GM19351 (cell line): ENCODE measurements around the gene KRT10.
"Not testable (repeated sequence)": the region's sequence is repeated elsewhere in the genome, so short reads cannot be mapped to it uniquely, and the experiment has no call there.

Experiments
- ATAC-seq: cut with Tn5 transposase; IDR thresholded peaks from one replicate; pipeline ENCODE4 v1.9.1; 2021; ENCODE audit warnings: mild to moderate bottlenecking, moderate library complexity; ENCODE audit not compliant: unreplicated experiment

The KRT10 gene

DNA sequence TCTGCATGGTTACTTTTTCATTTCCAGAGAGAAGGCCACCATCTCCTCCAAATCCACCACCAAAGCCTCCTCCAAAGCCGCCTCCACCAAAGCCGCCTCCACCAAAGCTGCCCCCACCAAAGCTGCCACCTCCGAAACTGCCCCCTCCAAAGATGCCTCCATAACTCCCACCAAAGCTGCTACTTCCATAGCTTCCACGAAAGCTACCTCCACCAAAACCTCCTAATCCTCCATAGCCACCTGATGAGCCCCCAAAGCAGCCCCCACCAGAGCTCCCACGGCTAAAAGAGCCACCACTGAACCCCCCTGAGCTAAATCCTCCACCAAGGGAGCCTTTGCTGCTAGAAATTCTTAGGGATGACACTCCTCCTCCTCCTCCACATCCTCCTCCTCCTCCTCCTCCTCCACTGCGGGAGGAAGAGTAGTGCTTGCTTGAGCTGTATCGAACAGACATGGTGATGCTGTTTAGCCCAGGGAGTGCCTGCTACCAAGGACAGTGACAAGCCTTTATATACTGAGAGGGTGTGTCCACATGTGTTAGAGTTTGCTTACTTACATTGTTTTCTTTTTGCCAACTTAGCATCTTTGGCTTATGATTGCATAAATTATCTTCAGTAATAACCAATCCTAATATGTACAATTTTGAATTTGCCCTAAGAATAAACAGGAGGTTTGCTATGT, at the start of gene KRT10:
KRT10 (minus strand) TSS at position 483 of the 681 bp plus-strand sequence; CDS start at position 454, 29 bp downstream.
- no peak for ATAC-seq

- ATAC-seq: no peak
These were observed 48.9 kb upstream of the KRT10 start for GRCh38 chr17:40871316-40871715.

GRCh38 chr17:40870136-40870535, 47.7 kb upstream of the KRT10 start:
- ATAC-seq: no peak

- no peak for ATAC-seq
These were observed 44.4 kb upstream of the KRT10 start, which contains the start of gene KRT12 for GRCh38 chr17:40866838-40867237. Gene KRT12, minus strand, starts transcription at chr17:40867223. Its CDS starts 37 bp downstream, at chr17:40867186.

- no peak for ATAC-seq
These were observed 42.4 kb upstream of the KRT10 start for GRCh38 chr17:40864661-40865390.

DNA sequence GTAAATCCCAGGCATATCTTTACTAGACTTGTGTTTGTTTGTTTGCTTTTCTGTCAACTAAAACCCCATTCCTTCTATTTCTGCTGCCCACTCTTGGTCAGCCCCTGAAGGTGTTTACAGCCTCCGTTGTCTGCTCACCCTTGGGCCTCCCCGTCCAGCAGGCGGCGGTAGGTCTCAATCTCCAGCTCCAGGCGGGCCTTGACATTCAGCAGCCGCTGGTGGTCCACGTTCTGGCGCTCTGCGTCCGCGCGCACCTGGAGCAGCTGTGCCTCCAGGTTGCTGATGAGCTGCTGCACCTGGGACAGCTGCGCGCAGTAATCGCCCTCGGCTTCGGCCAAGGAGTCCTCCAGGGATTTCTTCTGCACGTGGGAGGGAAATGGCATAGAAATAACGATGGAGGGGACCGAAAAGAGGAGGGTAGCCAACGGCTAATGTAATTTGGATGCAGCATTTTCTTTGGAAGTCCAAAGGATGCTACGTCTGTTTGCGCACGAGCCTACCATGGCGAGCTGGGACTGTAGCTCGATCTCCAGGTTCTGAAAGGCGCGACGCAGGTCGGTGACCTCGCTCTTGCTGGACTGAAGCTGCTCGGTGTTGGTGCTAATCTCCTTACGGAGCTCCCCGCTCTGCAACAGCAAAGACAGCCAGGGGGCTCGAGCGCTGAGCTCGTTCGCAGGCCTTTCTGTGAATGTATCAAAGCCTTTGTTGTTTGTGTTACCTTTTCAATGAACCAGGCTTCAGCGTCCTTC, 40.7 kb upstream of the KRT10 start:
- ATAC-seq: no peak

GRCh38 chr17:40859536-40859935, 37.1 kb upstream of the KRT10 start:
- ATAC-seq: no peak

DNA sequence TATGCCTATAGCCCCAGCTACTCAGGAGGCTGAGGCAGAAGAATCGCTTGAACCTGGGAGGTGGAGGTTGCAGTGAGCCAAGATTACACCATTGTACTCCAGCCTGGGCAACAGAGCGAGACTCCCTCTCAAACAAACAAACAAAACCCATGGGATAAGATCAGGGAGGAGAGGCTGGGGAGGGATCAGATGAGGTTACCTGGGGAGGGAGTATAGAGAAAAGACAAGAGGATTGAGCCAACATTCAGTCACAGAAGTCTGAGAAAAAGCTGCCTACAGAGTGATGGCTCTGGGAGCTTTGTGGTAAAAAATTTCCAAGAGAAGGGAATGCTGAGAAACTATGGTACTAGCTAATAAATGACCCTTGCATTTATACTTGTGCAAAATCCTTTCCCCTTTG, 36.3 kb upstream of the KRT10 start:
- not testable (repeated sequence) for ATAC-seq

GRCh38 chr17:40857535-40857934, 35.1 kb upstream of the KRT10 start:
- ATAC-seq: no peak

- ATAC-seq: no peak
These were observed 31.9 kb upstream of the KRT10 start for GRCh38 chr17:40854175-40854814.

DNA sequence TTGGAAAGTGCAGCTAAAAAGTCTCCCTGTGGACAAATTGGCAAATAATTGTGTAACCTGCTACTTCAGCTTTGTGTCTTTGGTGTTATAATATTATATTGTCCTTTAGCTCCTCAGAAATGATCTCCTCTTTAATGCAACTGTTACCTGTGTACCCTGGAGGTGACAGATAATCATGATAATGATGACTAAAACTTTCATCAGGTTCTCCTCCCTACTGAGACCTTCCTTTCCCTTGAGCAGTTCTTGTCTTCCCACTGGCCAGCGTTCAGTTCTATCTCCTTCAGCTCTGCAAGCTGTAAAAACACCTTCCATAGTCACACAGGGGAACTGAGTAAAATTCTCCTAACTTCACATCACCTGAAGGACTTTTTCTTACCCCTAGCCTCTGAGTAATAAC, 29.9 kb upstream of the KRT10 start:
- no peak for ATAC-seq

DNA sequence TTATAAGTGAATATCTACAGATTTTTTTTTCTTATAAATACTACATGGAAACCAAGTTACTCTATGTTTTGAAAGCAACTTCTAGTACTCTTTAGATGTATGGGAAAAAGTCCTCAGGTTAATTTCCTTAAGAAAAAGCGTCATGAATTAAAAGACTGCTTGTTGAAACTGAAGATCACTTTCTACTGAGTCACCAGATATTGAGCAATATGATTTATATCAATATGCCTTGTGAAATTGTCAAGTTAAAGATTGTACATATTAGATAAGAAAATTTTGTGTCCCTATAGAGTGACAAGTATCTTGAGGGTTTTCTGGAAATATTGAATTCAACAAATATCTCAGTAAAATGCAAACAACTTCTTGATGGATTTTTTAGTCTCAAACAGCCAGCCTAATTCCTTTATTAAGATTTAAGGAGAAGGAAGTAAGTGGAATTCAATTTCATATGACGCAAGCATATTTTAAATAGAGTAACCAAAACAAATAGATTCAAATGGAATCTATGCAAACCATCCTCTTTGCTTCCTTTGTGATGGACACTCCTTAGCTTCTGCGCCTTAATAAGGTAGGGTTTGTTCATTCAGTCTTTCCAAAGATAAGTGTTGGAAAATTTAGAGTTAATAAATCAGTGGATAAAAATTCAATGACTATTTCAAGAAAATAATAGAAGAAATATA, 28.0 kb upstream of the KRT10 start:
- ATAC-seq: no peak

GRCh38 chr17:40849723-40850122, 27.3 kb upstream of the KRT10 start:
- no peak for ATAC-seq

- no peak for ATAC-seq
These were observed 26.3 kb upstream of the KRT10 start for GRCh38 chr17:40848583-40849235.

DNA sequence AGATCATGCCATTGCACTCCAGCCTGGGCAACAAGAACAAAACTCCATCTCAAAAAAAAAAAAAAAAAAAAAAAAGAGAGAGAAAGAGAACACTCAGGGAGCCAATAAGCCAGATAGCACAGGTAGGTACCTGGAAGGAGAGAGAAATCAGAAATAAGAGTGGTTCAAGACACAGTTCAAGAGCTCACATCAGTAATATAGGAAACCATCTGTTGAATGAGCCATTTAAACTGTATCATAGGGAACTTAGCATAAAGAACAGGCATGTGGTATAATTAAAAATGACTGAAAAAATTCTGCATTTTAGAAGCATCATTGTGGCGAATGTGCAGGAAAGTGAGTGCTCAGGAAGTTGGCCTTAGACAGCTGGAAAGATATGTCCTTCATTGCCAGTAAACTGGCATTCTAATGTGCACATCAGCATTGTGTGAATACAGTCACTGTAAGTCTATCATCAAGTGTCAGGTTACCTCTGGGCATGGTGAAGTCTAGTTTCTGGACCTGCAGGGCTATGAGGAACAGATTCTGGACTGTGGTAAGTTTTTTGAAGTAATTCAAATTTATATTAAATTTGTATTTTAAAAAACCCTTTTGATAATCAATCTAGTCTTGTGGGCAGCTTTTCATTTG, 24.2 kb upstream of the KRT10 start:
- ATAC-seq: no peak

DNA sequence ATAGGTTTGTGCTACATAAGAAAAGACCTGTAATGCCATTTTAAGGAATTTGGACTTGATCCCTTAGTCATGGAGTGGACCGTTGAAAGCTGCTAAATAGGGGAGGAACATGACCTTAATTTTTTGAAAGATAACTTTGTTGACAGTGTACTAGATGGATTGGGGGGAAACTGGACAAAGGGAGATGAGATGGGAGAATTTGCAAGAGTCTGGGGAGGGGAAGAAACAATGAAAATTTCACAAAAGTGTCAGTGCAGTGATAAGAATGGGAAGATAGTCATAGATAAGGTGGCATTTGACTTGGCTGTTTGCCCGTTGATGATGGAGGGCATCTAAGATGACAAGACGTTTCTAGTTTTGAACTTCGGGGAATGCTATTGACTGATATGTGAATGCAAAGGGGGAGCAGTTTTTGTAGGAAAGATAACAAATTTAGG, 22.3 kb upstream of the KRT10 start:
- ATAC-seq: no peak

DNA sequence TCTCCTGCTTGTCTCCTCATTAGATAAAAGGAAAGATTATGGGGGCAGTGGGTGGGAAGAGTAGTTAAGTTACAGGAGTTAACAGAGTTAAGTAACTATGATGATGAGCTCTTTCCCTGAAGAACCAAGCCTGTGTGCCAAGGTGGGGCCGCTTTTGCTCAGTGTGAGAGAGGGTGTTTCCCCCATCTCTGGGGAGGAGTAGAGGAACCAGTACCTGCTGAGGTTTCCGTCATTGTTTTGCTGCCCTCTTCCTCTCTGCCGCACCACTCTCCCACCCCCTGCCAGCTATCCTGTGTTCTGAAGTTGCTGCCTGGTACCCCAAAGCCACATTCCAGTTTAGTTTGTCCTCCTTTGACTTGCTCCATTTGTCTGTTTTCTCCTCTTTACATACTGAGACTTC, 20.8 kb upstream of the KRT10 start:
- no peak for ATAC-seq

- ATAC-seq: no peak
These were observed 18.8 kb upstream of the KRT10 start for GRCh38 chr17:40841246-40841645.

DNA sequence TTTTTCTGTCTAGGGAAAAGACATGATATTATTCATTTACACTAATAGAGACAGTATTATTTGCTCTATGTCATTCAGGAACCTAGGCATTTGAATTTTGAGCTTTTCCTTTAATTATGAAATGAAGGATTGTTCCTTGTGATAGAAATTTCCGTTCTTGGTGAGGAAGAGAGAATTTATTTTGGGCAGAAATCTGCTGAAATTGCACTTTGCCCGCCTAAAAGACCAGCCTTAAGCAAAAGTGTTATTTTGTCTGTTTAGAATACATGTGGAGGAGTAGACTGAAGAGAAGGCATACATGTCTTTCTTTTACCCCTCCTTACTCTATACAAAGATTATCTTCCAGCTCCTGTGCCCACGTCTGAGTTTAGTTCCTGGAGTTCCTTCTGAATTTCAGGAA, 16.8 kb upstream of the KRT10 start:
- no peak for ATAC-seq

- no peak for ATAC-seq
These were observed 13.6 kb upstream of the KRT10 start for GRCh38 chr17:40836020-40836419.
